H1 (cell line): ENCODE results near the gene SLC5A10.
"Not testable (repeated sequence)": the region's sequence is repeated elsewhere in the genome, so short reads cannot be mapped to it uniquely, and the experiment has no call there.

Experiments
- SUZ12 ChIP-seq: fragments of 200-600 bp; sonication (generic); IDR thresholded peaks from 2 replicates; pipeline ENCODE4 v1.6.1; 2012; ENCODE audit warnings: mild to moderate bottlenecking, inconsistent platforms, low read length, moderate library complexity, mixed read lengths
- TF ChIP-seq, protein P1 (sequence below): IDR thresholded peaks from 2 replicates; pipeline ENCODE4 v1.6.1; 2012; ENCODE audit warnings: inconsistent platforms

- TF ChIP-seq, protein P1, sequence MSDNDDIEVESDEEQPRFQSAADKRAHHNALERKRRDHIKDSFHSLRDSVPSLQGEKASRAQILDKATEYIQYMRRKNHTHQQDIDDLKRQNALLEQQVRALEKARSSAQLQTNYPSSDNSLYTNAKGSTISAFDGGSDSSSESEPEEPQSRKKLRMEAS, result not testable (repeated sequence)
- TF ChIP-seq SUZ12, result not testable (repeated sequence)
Measured at GRCh38 chr17:19037547-19037946, 85.6 kb downstream of the SLC5A10 start.
